Measurements from ENCODE around the gene IL11. TPM values are rescaled to one million over a fixed set of nuclear protein-coding genes. Genes with fewer than 3 reads are reported as not detected.

Gene IL11
- total RNA-seq, 1 experiment from 2014 or later: 3.9 TPM

GRCh38 chr19:55387736-55388497 is 17.7 kb upstream of the IL11 start:
- H3K4me1 Mint-ChIP-seq: peaks cover 62 to 74% of the 10 kb centered on the region in 2 experiments
- Histone ChIP-seq H3K14ac (ENCODE audit: insufficient read depth, low read length) (no peak overlapping the region), H4K91ac (ENCODE audit: insufficient read length, low read depth, low read length) (no peak overlapping the region), H3K9me3 (ENCODE audit: control insufficient read depth, low read depth, low read length) (no peaks in the 10 kb centered on the region), H3K18ac (ENCODE audit: insufficient read length, low read depth, low read length) (no peak overlapping the region), H3K23me2 (ENCODE audit: insufficient read length, low read depth, low read length, poor library complexity, severe bottlenecking) (peaks cover 28% of the 10 kb centered on the region), H3K79me2 (ENCODE audit: insufficient read depth, low read length) (peaks cover 17% of the 10 kb centered on the region; the same call in 1 of the 2 replicates), H2AFZ (ENCODE audit: low read length) (no peak overlapping the region), H2BK5ac (ENCODE audit: insufficient read length, low read length) (no peak overlapping the region), H3K27ac (ENCODE audit: insufficient read length, low read depth, low read length) (no peak overlapping the region), H3K23ac (ENCODE audit: insufficient read length, low read depth, low read length) (no peak overlapping the region), H4K5ac (ENCODE audit: insufficient read length, low read depth, low read length) (no peak overlapping the region), H3T11ph (ENCODE audit: low read length) (no peak overlapping the region), H2BK120ac (ENCODE audit: low read depth, low read length, poor library complexity, severe bottlenecking) (no peak overlapping the region), H3K27me3 (ENCODE audit: insufficient read depth, low read length) (no peaks in the 10 kb centered on the region), H2BK12ac (ENCODE audit: insufficient read length, low read depth, low read length) (no peak overlapping the region), H2BK20ac (ENCODE audit: low read depth, low read length, poor library complexity, severe bottlenecking) (no peak overlapping the region), H4K8ac (replicated peaks; ENCODE audit: insufficient read length, low read depth, low read length) (no peak overlapping the region), H3K9ac (ENCODE audit: extremely low read depth, insufficient read length, low read length) (peak overlapping the region; percentile 10), H3K4me1 (ENCODE audit: insufficient read depth, low read length) (peaks cover 8% of the 10 kb centered on the region), H3K4ac (ENCODE audit: low read depth, low read length) (no peak overlapping the region), H2AK5ac (ENCODE audit: insufficient read length, low read length) (no peak overlapping the region), H3K79me1 (ENCODE audit: insufficient read depth, low read depth, low read length, poor library complexity, severe bottlenecking) (peaks cover 15% of the 10 kb centered on the region), H3K56ac (ENCODE audit: insufficient read length, low read depth, low read length) (no peak overlapping the region), H4K20me1 (ENCODE audit: control insufficient read depth, insufficient read depth, insufficient read length) (peaks cover 3% of the 10 kb centered on the region), H3K4me2 (ENCODE audit: insufficient read depth, insufficient read length, low read length) (peak overlapping the region; percentile 87), H2BK15ac (ENCODE audit: low read depth, low read length) (no peak overlapping the region)
- H3K9me3 Mint-ChIP-seq: peaks cover 0 to 2% of the 10 kb centered on the region in 2 experiments; a peak in 1 of 5 replicates
- TF ChIP-seq, protein P1, sequence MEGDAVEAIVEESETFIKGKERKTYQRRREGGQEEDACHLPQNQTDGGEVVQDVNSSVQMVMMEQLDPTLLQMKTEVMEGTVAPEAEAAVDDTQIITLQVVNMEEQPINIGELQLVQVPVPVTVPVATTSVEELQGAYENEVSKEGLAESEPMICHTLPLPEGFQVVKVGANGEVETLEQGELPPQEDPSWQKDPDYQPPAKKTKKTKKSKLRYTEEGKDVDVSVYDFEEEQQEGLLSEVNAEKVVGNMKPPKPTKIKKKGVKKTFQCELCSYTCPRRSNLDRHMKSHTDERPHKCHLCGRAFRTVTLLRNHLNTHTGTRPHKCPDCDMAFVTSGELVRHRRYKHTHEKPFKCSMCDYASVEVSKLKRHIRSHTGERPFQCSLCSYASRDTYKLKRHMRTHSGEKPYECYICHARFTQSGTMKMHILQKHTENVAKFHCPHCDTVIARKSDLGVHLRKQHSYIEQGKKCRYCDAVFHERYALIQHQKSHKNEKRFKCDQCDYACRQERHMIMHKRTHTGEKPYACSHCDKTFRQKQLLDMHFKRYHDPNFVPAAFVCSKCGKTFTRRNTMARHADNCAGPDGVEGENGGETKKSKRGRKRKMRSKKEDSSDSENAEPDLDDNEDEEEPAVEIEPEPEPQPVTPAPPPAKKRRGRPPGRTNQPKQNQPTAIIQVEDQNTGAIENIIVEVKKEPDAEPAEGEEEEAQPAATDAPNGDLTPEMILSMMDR (conservative IDR thresholded peaks at IDR 0.05): no peak
- peaks cover 2% of the 10 kb centered on the region for H3K27me3 Mint-ChIP-seq (ENCODE audit: low read depth)
- WGBS (ENCODE audit: extremely low coverage, insufficient read length, low lambda C conversion rate): no CpG with 5 or more reads among the region's 24 CpGs
- H3K36me3 Mint-ChIP-seq (ENCODE audit: insufficient read depth in 1 of 3, low read depth in 3 of 3): peaks cover 40 to 50% (median 44%) of the 10 kb centered on the region in 3 experiments
- peak overlapping the region; percentile 98 to 100 for H3K4me3 Mint-ChIP-seq
- DNase-seq: no peak
- peak overlapping the region in 1 of 3 experiments; percentile 59; a peak in 1 of 7 replicates for H3K27ac Mint-ChIP-seq

Data from H9 (cell line).